ENCODE data around the gene RAB11FIP4. TPM values are rescaled to one million over a fixed set of nuclear protein-coding genes. Genes with fewer than 3 reads are reported as not detected.

Gene RAB11FIP4
- total RNA-seq, 4 donors from 2014 or later: 28.9 to 46.8 (median 35.7) TPM

GRCh38 chr17:31404028-31404949, 12.8 kb downstream of the RAB11FIP4 start:
- 73% methylated on average over 17 of the region's 19 CpGs for WGBS
- H3K27ac ChIP-seq: no peak overlapping the region
- no peaks in the 10 kb centered on the region for H3K9me3 ChIP-seq
- TF ChIP-seq EP300 (IDR thresholded peaks at IDR 0.05) (no peak), CTCF (IDR thresholded peaks at IDR 0.05) (no peak), POLR2AphosphoS5 (IDR thresholded peaks at IDR 0.05) (no peak), POLR2A (IDR thresholded peaks at IDR 0.05) (no peak)
- no peaks in the 10 kb centered on the region for H3K27me3 ChIP-seq
- no peak overlapping the region for H3K4me3 ChIP-seq
- H3K4me1 ChIP-seq: no peaks in the 10 kb centered on the region
- H3K36me3 ChIP-seq: no peaks in the 10 kb centered on the region
- DNase-seq (ENCODE audit: low spot score in 2 of 2): peak in 1 of 2 donors; percentile 30

- H3K27me3 ChIP-seq: peaks cover 4% of the 10 kb centered on the region
- DNase-seq (ENCODE audit: low spot score in 2 of 2): peak in 1 of 2 donors; percentile 22
- 40% methylated on average over 4 of the region's 5 CpGs for WGBS
- no peaks in the 10 kb centered on the region for H3K9me3 ChIP-seq
- no peaks in the 10 kb centered on the region for H3K36me3 ChIP-seq
- TF ChIP-seq POLR2AphosphoS5 (IDR thresholded peaks at IDR 0.05) (no peak), EP300 (IDR thresholded peaks at IDR 0.05) (no peak), POLR2A (IDR thresholded peaks at IDR 0.05) (no peak), CTCF (IDR thresholded peaks at IDR 0.05) (no peak)
- H3K27ac ChIP-seq: no peak overlapping the region
- no peaks in the 10 kb centered on the region for H3K4me1 ChIP-seq
- H3K4me3 ChIP-seq: no peak overlapping the region
These were observed 14.5 kb downstream of the RAB11FIP4 start for GRCh38 chr17:31405890-31406371.

GRCh38 chr17:31408586-31408985, 17.1 kb downstream of the RAB11FIP4 start:
- peaks cover 4% of the 10 kb centered on the region for H3K27me3 ChIP-seq
- H3K4me1 ChIP-seq: no peaks in the 10 kb centered on the region
- no peak overlapping the region for H3K4me3 ChIP-seq
- WGBS: 84% methylated on average over 4 of the region's 4 CpGs
- no peak overlapping the region for H3K27ac ChIP-seq
- H3K36me3 ChIP-seq: no peaks in the 10 kb centered on the region
- DNase-seq (ENCODE audit: low spot score in 2 of 2): no peak
- no peaks in the 10 kb centered on the region for H3K9me3 ChIP-seq
- no peak for TF ChIP-seq EP300 (IDR thresholded peaks at IDR 0.05)
- TF ChIP-seq POLR2AphosphoS5 (IDR thresholded peaks at IDR 0.05): no peak
- TF ChIP-seq POLR2A (IDR thresholded peaks at IDR 0.05): no peak
- no peak for TF ChIP-seq CTCF (IDR thresholded peaks at IDR 0.05)

- H3K27me3 ChIP-seq: peaks cover 6% of the 10 kb centered on the region
- H3K9me3 ChIP-seq: no peaks in the 10 kb centered on the region
- no peaks in the 10 kb centered on the region for H3K36me3 ChIP-seq
- no peak for DNase-seq (ENCODE audit: low spot score in 2 of 2)
- no peaks in the 10 kb centered on the region for H3K4me1 ChIP-seq
- H3K27ac ChIP-seq: no peak overlapping the region
- 92% methylated on average over 6 of the region's 13 CpGs for WGBS
- no peak overlapping the region for H3K4me3 ChIP-seq
- TF ChIP-seq CTCF (IDR thresholded peaks at IDR 0.05) (no peak), POLR2A (IDR thresholded peaks at IDR 0.05) (no peak), POLR2AphosphoS5 (IDR thresholded peaks at IDR 0.05) (no peak), EP300 (IDR thresholded peaks at IDR 0.05) (no peak)
These were observed 20.3 kb downstream of the RAB11FIP4 start for GRCh38 chr17:31411707-31412285.

- Histone ChIP-seq H3K9me3 (no peaks in the 10 kb centered on the region), H3K36me3 (no peaks in the 10 kb centered on the region), H3K4me3 (no peak overlapping the region), H3K4me1 (no peaks in the 10 kb centered on the region), H3K27ac (no peak overlapping the region), H3K27me3 (peaks cover 6% of the 10 kb centered on the region)
- WGBS: 67% methylated on average over 3 of the region's 6 CpGs
- DNase-seq (ENCODE audit: low spot score in 2 of 2): no peak
- TF ChIP-seq CTCF (IDR thresholded peaks at IDR 0.05) (no peak), EP300 (IDR thresholded peaks at IDR 0.05) (no peak), POLR2AphosphoS5 (IDR thresholded peaks at IDR 0.05) (no peak), POLR2A (IDR thresholded peaks at IDR 0.05) (no peak)
These were observed 21.0 kb downstream of the RAB11FIP4 start for GRCh38 chr17:31412511-31412910.

Measured in suprapubic skin (tissue), 4 donors.